IMR-90 (cell line): ENCODE results near the gene NAPG. TPM values are rescaled to one million over a fixed set of nuclear protein-coding genes. Genes with fewer than 3 reads are reported as not detected.
A peak's percentile ranks its signal among the peaks of the same experiment; 100 is the strongest.

Experiments used
- ATAC-seq: fragments of 200-7000 bp; cut with Tn5 transposase; 2 replicates; pipeline ENCODE4 v1.9.1; 2020; ENCODE audit warnings: low read depth, mild to moderate bottlenecking, moderate library complexity
- BruUV-seq: library from RNA; stranded (reverse); fragments of 400-500 nt; replicated peaks from 2 replicates; lab custom pipeline; 2021; lab: Mats Ljungman, UMichigan
- CTCF ChIA-PET: fragments of 300-600 bp; formaldehyde crosslinking; extraction: SDS; loops from one replicate; lab custom pipeline; 2021; ENCODE audit warnings: antibody characterized with exemption; lab: Yijun Ruan, JAX
- POLR2A ChIA-PET: fragments of 300-600 bp; sonication (Branson Sonifier 250); formaldehyde crosslinking; loops from one replicate; lab custom pipeline; 2022; ENCODE audit warnings: antibody characterized with exemption; ENCODE audit not compliant: unreplicated experiment; lab: Charles Lee
- DNase-seq: peaks from one replicate; pipeline ENCODE4 v3.0.0; 2013
- H2AFZ ChIP-seq: replicated peaks from 2 replicates; pipeline ENCODE3; 2013; ENCODE audit warnings: low read length, mild to moderate bottlenecking; ENCODE audit not compliant: poor library complexity
- H2AK5ac ChIP-seq: 2 replicates; pipeline ENCODE4 v1.6.1; 2013; ENCODE audit warnings: low read depth, low read length, inconsistent platforms
- H2AK9ac ChIP-seq: replicated peaks from 2 replicates; pipeline ENCODE3; 2013; ENCODE audit warnings: mild to moderate bottlenecking, low read depth, low read length, moderate library complexity; ENCODE audit not compliant: poor library complexity
- H2BK120ac ChIP-seq: 2 replicates; pipeline ENCODE4 v1.6.1; 2013; ENCODE audit warnings: low read depth, low read length, inconsistent platforms
- H2BK15ac ChIP-seq: 3 replicates; pipeline ENCODE4 v1.6.1; 2013; ENCODE audit warnings: low read depth, low read length, inconsistent platforms
- H2BK20ac ChIP-seq: 2 replicates; pipeline ENCODE4 v1.6.1; 2013; ENCODE audit warnings: low read depth, mild to moderate bottlenecking, inconsistent platforms, low read length, moderate library complexity
- H2BK5ac ChIP-seq: 2 replicates; pipeline ENCODE4 v1.6.1; 2013; ENCODE audit warnings: mild to moderate bottlenecking, low read depth, low read length, inconsistent platforms; ENCODE audit not compliant: poor library complexity, severe bottlenecking
- H3K14ac ChIP-seq: replicated peaks from 2 replicates; pipeline ENCODE4 v1.6.1; 2013; ENCODE audit warnings: low read depth, low read length, inconsistent platforms
- H3K18ac ChIP-seq: 2 replicates; pipeline ENCODE4 v1.6.1; 2013; ENCODE audit warnings: low read depth, low read length, control low read depth
- H3K23ac ChIP-seq: 2 replicates; pipeline ENCODE4 v1.6.1; 2013; ENCODE audit warnings: low read depth, low read length, inconsistent platforms
- H3K27ac ChIP-seq: 2 replicates; pipeline ENCODE4 v1.5.1; 2013; ENCODE audit warnings: mild to moderate bottlenecking, control low read depth, low read length; ENCODE audit not compliant: insufficient read depth
- H3K27me3 ChIP-seq: 2 replicates; pipeline ENCODE4 v1.6.1; 2013; ENCODE audit warnings: low read length; ENCODE audit not compliant: control insufficient read depth, insufficient read depth
- H3K36me3 ChIP-seq: 2 replicates; pipeline ENCODE4 v1.6.1; 2013; ENCODE audit warnings: low read length, mixed read lengths; ENCODE audit not compliant: control insufficient read depth, insufficient read depth
- H3K4ac ChIP-seq: 2 replicates; pipeline ENCODE4 v1.6.1; 2013; ENCODE audit warnings: low read depth, low read length, inconsistent platforms
- H3K4me1 ChIP-seq: 2 replicates; pipeline ENCODE4 v1.6.1; 2013; ENCODE audit warnings: low read length, mixed read lengths; ENCODE audit not compliant: control insufficient read depth, insufficient read depth
- H3K4me2 ChIP-seq: 2 replicates; pipeline ENCODE4 v1.6.1; 2013; ENCODE audit warnings: low read depth, mild to moderate bottlenecking, control low read depth, low read length, moderate library complexity
- H3K4me3 ChIP-seq: 2 replicates; pipeline ENCODE4 v1.5.1; 2013; ENCODE audit warnings: low read depth, mild to moderate bottlenecking, control low read depth, low read length, moderate library complexity; ENCODE audit not compliant: insufficient read depth
- H3K56ac ChIP-seq: 2 replicates; pipeline ENCODE4 v1.6.1; 2013; ENCODE audit warnings: low read length, inconsistent platforms; ENCODE audit not compliant: insufficient read depth; ENCODE audit errors: extremely low read depth
- H3K79me1 ChIP-seq, 2 experiments: 2 replicates each; pipeline ENCODE4 v1.6.1; 2013; ENCODE audit warnings: low read length in 2 of 2, inconsistent platforms in 1 of 2, low read depth in 1 of 2
- H3K9ac ChIP-seq: 2 replicates; pipeline ENCODE4 v1.6.1; 2013; ENCODE audit warnings: low read depth, low read length, control low read depth
- H3K9me1 ChIP-seq: 2 replicates; pipeline ENCODE4 v1.6.1; 2013; ENCODE audit warnings: low read length, inconsistent platforms; ENCODE audit not compliant: insufficient read depth
- H3K9me3 ChIP-seq: 2 replicates; pipeline ENCODE4 v1.6.1; 2013; ENCODE audit warnings: low read length; ENCODE audit not compliant: control insufficient read depth, insufficient read depth
- H4K20me1 ChIP-seq: 2 replicates; pipeline ENCODE4 v1.6.1; 2013; ENCODE audit warnings: low read length, inconsistent platforms; ENCODE audit not compliant: insufficient read depth
- H4K5ac ChIP-seq: 2 replicates; pipeline ENCODE4 v1.6.1; 2013; ENCODE audit warnings: mild to moderate bottlenecking, low read depth, low read length, control low read depth
- H4K8ac ChIP-seq, 2 experiments: 2 replicates each; pipeline ENCODE4 v1.6.1; 2013; ENCODE audit warnings: low read depth in 2 of 2, low read length in 2 of 2, control low read depth in 1 of 2, inconsistent platforms in 1 of 2
- H4K91ac ChIP-seq: 2 replicates; pipeline ENCODE4 v1.6.1; 2013; ENCODE audit warnings: low read depth, low read length, inconsistent platforms; ENCODE audit not compliant: insufficient read depth
- BHLHE40 ChIP-seq: fragments of 150-350 bp; IDR thresholded peaks from 2 replicates; pipeline ENCODE4 v1.6.1; 2016; ENCODE audit warnings: mild to moderate bottlenecking, low read depth, low read length
- CTCF ChIP-seq: conservative IDR thresholded peaks from 2 replicates; pipeline ENCODE4 v1.5.1; 2012; ENCODE audit warnings: mild to moderate bottlenecking, low read depth, low read length, improper control_type of control experiment
- FOS ChIP-seq: fragments of 150-350 bp; IDR thresholded peaks from 2 replicates; pipeline ENCODE4 v1.6.1; 2016; ENCODE audit warnings: low read depth, low read length
- RFX5 ChIP-seq: IDR thresholded peaks from 2 replicates; pipeline ENCODE4 v1.8.0; 2012; ENCODE audit warnings: low read depth, mild to moderate bottlenecking, low read length, moderate library complexity
- SMC3 ChIP-seq: fragments of 150-350 bp; IDR thresholded peaks from 2 replicates; pipeline ENCODE4 v1.6.1; 2016; ENCODE audit warnings: low read depth, mild to moderate bottlenecking, antibody characterized with exemption, low read length, moderate library complexity
- WGBS, 2 experiments: methylation state at CpG; one replicate each; pipeline versions ENCODE4 v1.1.5 to v1.1.7; 2013; ENCODE audit warnings: missing lambda C conversion rate in 2 of 2; ENCODE audit not compliant: insufficient read length in 1 of 2; ENCODE audit errors: extremely low coverage in 2 of 2; 5-methylcytosine and 5-hydroxymethylcytosine counted together
- dilution Hi-C: fragments of 300-500 bp; cut with HindIII; formaldehyde crosslinking; loops from one replicate; pipeline ENCODE4 v1.14.3; 2018; ENCODE audit warnings: low sequenced_read_pairs; ENCODE audit not compliant: unreplicated experiment
- in situ Hi-C: fragments of 300-500 bp; cut with MboI; formaldehyde crosslinking; loops from 3 replicates; pipeline ENCODE4 v1.14.3; 2019; ENCODE audit warnings: low sequenced_read_pairs, inconsistent platforms, mixed read lengths
- intact Hi-C: fragments of 100-400 bp; cut with micrococcal nuclease; formaldehyde crosslinking; loops from 2 replicates; pipeline ENCODE4 v1.10.0; 2022
- polyA plus RNA-seq, 3 experiments: library from polyadenylated mRNA; depleted of rRNA; stranded (reverse); fragments of >200 nt; gene quantifications; 2 replicates each; pipeline ENCODE4 v1.2.3, GENCODE V29; 2012; ENCODE audit warnings: low replicate concordance in 1 of 3
- total RNA-seq: library from RNA; depleted of rRNA; stranded (reverse); fragments of >200 nt; gene quantifications from 2 replicates; pipeline ENCODE4 v1.2.3, GENCODE V29; 2012
- TF ChIP-seq, protein P1 (sequence below): fragments of 150-350 bp; IDR thresholded peaks from 2 replicates; pipeline ENCODE4 v1.6.1; 2017; ENCODE audit warnings: mild to moderate bottlenecking, antibody characterized with exemption, low read length, low read depth

Gene NAPG
- total and polyA plus RNA-seq, 2 of the 4 experiments (the other 2 are of a cell fraction), result 13.0 to 32.8 TPM

DNA sequence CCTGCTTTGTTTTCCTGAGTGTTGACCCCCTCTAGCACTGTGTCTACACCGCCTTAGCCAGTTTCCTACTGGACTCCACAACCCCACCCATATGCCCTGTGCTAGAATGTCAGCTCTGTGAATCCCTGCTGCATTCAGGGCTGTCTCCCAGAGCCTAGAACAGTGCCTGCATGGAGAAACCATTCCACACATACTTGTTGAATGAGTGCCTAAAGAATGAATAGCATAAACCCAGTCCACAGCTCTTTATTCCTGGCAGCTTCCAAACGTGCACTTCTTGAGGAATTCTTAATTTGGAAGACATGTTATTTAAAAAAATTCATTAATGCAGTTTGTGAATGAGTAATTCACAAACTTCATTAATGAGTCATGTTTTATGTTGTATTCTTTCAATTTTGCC is 6.5 kb upstream of the NAPG start:
- Histone ChIP-seq H3K27ac (peak overlapping the region; percentile 3; the same call in 1 of the 2 replicates), H2AFZ (peak overlapping the region; percentile 57), H2AK5ac (peak overlapping the region; percentile 94), H2AK9ac (peak overlapping the region; percentile 47), H4K91ac (peak overlapping the region; percentile 63), H2BK5ac (peak overlapping the region; percentile 35), H2BK15ac (0 out of 3 replicates have a peak overlapping the region, but pooled peaks have one; percentile 50), H3K36me3 (no peaks in the 10 kb centered on the region), H3K14ac (peak overlapping the region; percentile 66; the same call in 1 of the 2 replicates), H3K4ac (peak overlapping the region; percentile 88), H3K4me2 (no peak overlapping the region), H4K5ac (peak overlapping the region; percentile 75; the same call in 1 of the 2 replicates), H2BK20ac (peak overlapping the region; percentile 88), H3K79me1 (no peaks in the 10 kb centered on the region), H3K23ac (peak overlapping the region; percentile 34; the same call in 1 of the 2 replicates), H3K18ac (peak overlapping the region; percentile 33), H3K9ac (no peak overlapping the region), H3K4me3 (no peak overlapping the region), H3K27me3 (peaks cover 12% of the 10 kb centered on the region), H3K9me1 (peaks cover 4% of the 10 kb centered on the region; the same call in 1 of the 2 replicates), H3K9me3 (peaks cover 3% of the 10 kb centered on the region), H4K8ac (peak overlapping the region in 1 of 2 experiments; percentile 62; a peak in 1 of 4 replicates), H3K56ac (no peak overlapping the region), H2BK120ac (peak overlapping the region; percentile 79), H4K20me1 (no peaks in the 10 kb centered on the region), H3K4me1 (peaks cover 5% of the 10 kb centered on the region; the same call in 1 of the 2 replicates)
- intact Hi-C loops (loop anchor here (10.0 kb wide), 2 partner anchors 145 to 285 kb away; no protein-coding TSS in a partner anchor), in situ Hi-C loops (no loop called here), dilution Hi-C loops (loop anchor here (25.0 kb wide), 1 partner anchor 532 kb away; no protein-coding TSS in a partner anchor)
- TF ChIP-seq CTCF (no peak), BHLHE40 (peak; percentile 24; the same call in 1 of the 2 replicates), FOS (no peak), SMC3 (no peak), RFX5 (no peak)
- TF ChIP-seq, protein P1, sequence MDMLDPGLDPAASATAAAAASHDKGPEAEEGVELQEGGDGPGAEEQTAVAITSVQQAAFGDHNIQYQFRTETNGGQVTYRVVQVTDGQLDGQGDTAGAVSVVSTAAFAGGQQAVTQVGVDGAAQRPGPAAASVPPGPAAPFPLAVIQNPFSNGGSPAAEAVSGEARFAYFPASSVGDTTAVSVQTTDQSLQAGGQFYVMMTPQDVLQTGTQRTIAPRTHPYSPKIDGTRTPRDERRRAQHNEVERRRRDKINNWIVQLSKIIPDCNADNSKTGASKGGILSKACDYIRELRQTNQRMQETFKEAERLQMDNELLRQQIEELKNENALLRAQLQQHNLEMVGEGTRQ, result no peak
- ATAC-seq (peak; percentile 49), DNase-seq (peak; percentile 30)
- no CpG with 5 or more reads among the region's 2 CpGs for WGBS, 2 experiments
- POLR2A ChIA-PET, result interaction anchor here (0.6 to 1.2 kb wide), 3 partner anchors 473 to 545 kb away, joined by 4 read pairs; no protein-coding TSS in a partner anchor
- no TSS peak for BruUV-seq
- CTCF ChIA-PET, result interaction anchor here (0.6 to 3.4 kb wide), 6 partner anchors 168 to 819 kb away, joined by 3 to 20 read pairs (median 6); no protein-coding TSS in a partner anchor
